Esophagus (tissue), 2 donors: ENCODE results near the gene THBS3. TPM values are rescaled to one million over a fixed set of nuclear protein-coding genes. Genes with fewer than 3 reads are reported as not detected.
"Not testable (repeated sequence)": the region's sequence is repeated elsewhere in the genome, so short reads cannot be mapped to it uniquely, and the experiment has no call there.

Experiments
- H3K27ac ChIP-seq, 2 donors: one replicate each; pipeline ENCODE4 v1.5.1; 2013; ENCODE audit warnings: low read depth in 2 of 2, mild to moderate bottlenecking in 2 of 2, inconsistent platforms in 1 of 2, low read length in 1 of 2, moderate library complexity in 1 of 2
- H3K27me3 ChIP-seq, 2 donors: one replicate each; pipeline ENCODE4 v1.6.1; 2013; ENCODE audit warnings: low read length in 2 of 2, control low read depth in 1 of 2, mild to moderate bottlenecking in 1 of 2; ENCODE audit not compliant: insufficient read depth in 2 of 2, control insufficient read depth in 1 of 2
- H3K36me3 ChIP-seq, 2 donors: one replicate each; pipeline ENCODE4 v1.6.1; 2013; ENCODE audit warnings: low read length in 1 of 2; ENCODE audit not compliant: control insufficient read depth in 2 of 2, insufficient read depth in 2 of 2
- H3K4me1 ChIP-seq, 2 donors: one replicate each; pipeline ENCODE4 v1.6.1; 2013; ENCODE audit warnings: low read length in 1 of 2; ENCODE audit not compliant: control insufficient read depth in 2 of 2, insufficient read depth in 2 of 2
- H3K4me3 ChIP-seq, 2 donors: one replicate each; pipeline ENCODE4 v1.5.1; 2013; ENCODE audit warnings: low read length in 2 of 2, mild to moderate bottlenecking in 2 of 2, low read depth in 1 of 2, moderate library complexity in 1 of 2
- H3K9me3 ChIP-seq, 2 donors: one replicate each; pipeline ENCODE4 v1.6.1; 2013; ENCODE audit warnings: mild to moderate bottlenecking in 2 of 2, low read depth in 1 of 2, low read length in 1 of 2, moderate library complexity in 1 of 2; ENCODE audit not compliant: control insufficient read depth in 2 of 2, insufficient read depth in 1 of 2
- WGBS, 2 donors: extraction: QIAGEN DNeasy Blood & Tissue Kit; methylation state at CpG; one replicate each; pipeline ENCODE4 v1.1.7; 2013; 5-methylcytosine and 5-hydroxymethylcytosine counted together
- polyA plus RNA-seq, 2 donors: library from polyadenylated mRNA; stranded (reverse); fragments of 200-250 nt; gene quantifications; one replicate each; pipeline ENCODE4 v1.2.3, GENCODE V29; 2013
- donor health status: healthy with polysubstance abuse.
- donor health status: Bipolar disorder and iron deficiency.

The THBS3 gene
- polyA plus RNA-seq, 2 donors = 12.9 to 41.5 TPM

- Histone ChIP-seq H3K9me3 (no peaks in the 10 kb centered on the region), H3K36me3 (peaks cover 0 to 11% of the 10 kb centered on the region in 2 donors), H3K4me3 (peak overlapping the region; percentile 81 to 86), H3K4me1 (peaks cover 0 to 7% of the 10 kb centered on the region in 2 donors), H3K27me3 (no peaks in the 10 kb centered on the region), H3K27ac (peak overlapping the region; percentile 90 to 96)
- 42 to 47% methylated on average over 8 of the region's 8 CpGs for WGBS, 2 donors
Measured at GRCh38 chr1:155171836-155172731, 35.6 kb downstream of the THBS3 start.

GRCh38 chr1:155170806-155171205 is 36.9 kb downstream of the THBS3 start:
- no peak overlapping the region for H3K4me3 ChIP-seq
- 91 to 95% methylated on average over 7 of the region's 7 CpGs for WGBS, 2 donors
- no peaks in the 10 kb centered on the region for H3K27me3 ChIP-seq
- no peak overlapping the region for H3K27ac ChIP-seq
- peaks cover 0 to 11% of the 10 kb centered on the region in 2 donors for H3K36me3 ChIP-seq
- no peaks in the 10 kb centered on the region for H3K9me3 ChIP-seq
- H3K4me1 ChIP-seq = peaks cover 0 to 3% of the 10 kb centered on the region in 2 donors

- no peaks in the 10 kb centered on the region for H3K27me3 ChIP-seq
- no peaks in the 10 kb centered on the region for H3K9me3 ChIP-seq
- H3K4me1 ChIP-seq = peaks cover 0 to 3% of the 10 kb centered on the region in 2 donors
- WGBS, 2 donors = 89 to 94% methylated on average over 2 of the region's 2 CpGs
- H3K4me3 ChIP-seq = no peak overlapping the region
- peaks cover 0 to 11% of the 10 kb centered on the region in 2 donors for H3K36me3 ChIP-seq
- H3K27ac ChIP-seq = no peak overlapping the region
Measured at GRCh38 chr1:155170101-155170785, 37.5 kb downstream of the THBS3 start.

- Histone ChIP-seq H3K27ac (no peak overlapping the region), H3K27me3 (no peaks in the 10 kb centered on the region), H3K36me3 (peaks cover 0 to 11% of the 10 kb centered on the region in 2 donors), H3K4me3 (no peak overlapping the region), H3K4me1 (peaks cover 0 to 3% of the 10 kb centered on the region in 2 donors), H3K9me3 (no peaks in the 10 kb centered on the region)
- 67 to 73% methylated on average over 5 of the region's 5 CpGs for WGBS, 2 donors
Measured at GRCh38 chr1:155169541-155169940, 38.2 kb downstream of the THBS3 start.

- peaks cover 0 to 3% of the 10 kb centered on the region in 2 donors for H3K4me1 ChIP-seq
- H3K4me3 ChIP-seq = no peak overlapping the region
- H3K27me3 ChIP-seq = no peaks in the 10 kb centered on the region
- WGBS, 2 donors = 81 to 83% methylated on average over 10 of the region's 10 CpGs
- peaks cover 0 to 11% of the 10 kb centered on the region in 2 donors for H3K36me3 ChIP-seq
- no peak overlapping the region for H3K27ac ChIP-seq
- H3K9me3 ChIP-seq = no peaks in the 10 kb centered on the region
Measured at GRCh38 chr1:155168456-155169210, 39.1 kb downstream of the THBS3 start.

- H3K36me3 ChIP-seq = peaks cover 0 to 11% of the 10 kb centered on the region in 2 donors
- 42% methylated on average over 4 of the region's 4 CpGs for WGBS, 2 donors
- H3K27me3 ChIP-seq, H3K4me1 ChIP-seq, H3K4me3 ChIP-seq, H3K9me3 ChIP-seq, H3K27ac ChIP-seq: not testable (repeated sequence)
Measured at GRCh38 chr1:155168105-155168445, 39.6 kb downstream of the THBS3 start.

GRCh38 chr1:155167166-155168104 is 40.3 kb downstream of the THBS3 start:
- H3K9me3 ChIP-seq = no peaks in the 10 kb centered on the region
- no peak overlapping the region for H3K4me3 ChIP-seq
- peaks cover 0 to 3% of the 10 kb centered on the region in 2 donors for H3K4me1 ChIP-seq
- peaks cover 0 to 11% of the 10 kb centered on the region in 2 donors for H3K36me3 ChIP-seq
- H3K27ac ChIP-seq = peak overlapping the region; percentile 45 to 60
- WGBS, 2 donors = 7 to 8% methylated on average over 28 of the region's 28 CpGs
- no peaks in the 10 kb centered on the region for H3K27me3 ChIP-seq

- no peaks in the 10 kb centered on the region for H3K27me3 ChIP-seq
- peak overlapping the region; percentile 45 to 57 for H3K27ac ChIP-seq
- no peaks in the 10 kb centered on the region for H3K9me3 ChIP-seq
- H3K4me3 ChIP-seq = no peak overlapping the region
- H3K36me3 ChIP-seq = peaks cover 0 to 11% of the 10 kb centered on the region in 2 donors
- 46 to 52% methylated on average over 20 to 27 of the region's 27 CpGs for WGBS, 2 donors
- H3K4me1 ChIP-seq = peaks cover 0 to 3% of the 10 kb centered on the region in 2 donors
Measured at GRCh38 chr1:155166471-155167165, 41.1 kb downstream of the THBS3 start.
